K562 (cell line): ENCODE data around the gene PDE9A. TPM values are rescaled to one million over a fixed set of nuclear protein-coding genes. Genes with fewer than 3 reads are reported as not detected.

Experiments
- ATAC-seq: fragments of 200-7000 bp; cut with Tn5 transposase; 3 replicates; pipeline ENCODE4 v1.9.1; 2020; ENCODE audit warnings: moderate library complexity
- BruUV-seq: library from RNA; stranded (reverse); fragments of 400-500 nt; replicated peaks from 2 replicates; lab custom pipeline; 2021; lab: Mats Ljungman, UMichigan
- CTCF ChIA-PET: fragments of 300-600 bp; formaldehyde crosslinking; extraction: SDS; loops from one replicate; lab custom pipeline; 2021; ENCODE audit warnings: low intra/inter-chr PET ratio; lab: Yijun Ruan, JAX
- POLR2A ChIA-PET: fragments of 300-600, 350-650 bp; sonication (Branson Sonifier 250); formaldehyde crosslinking; extraction: SDS; loops from one replicate; lab custom pipeline; 2021; ENCODE audit warnings: antibody characterized with exemption, inconsistent platforms; lab: Yijun Ruan, JAX
- DNase-seq, 4 experiments: peaks; one replicate each; pipeline versions ENCODE4 v3.0.0 to v3.0.0-alpha.2; 2011 to 2018; ENCODE audit warnings: low spot score in 3 of 4, mixed read lengths in 3 of 4; ENCODE audit errors: extremely low read depth in 1 of 4
- FAIRE-seq: peaks from 2 replicates; lab custom pipeline; 2011; peaks lifted over from hg19 to GRCh38; lab: Jason Lieb, UNC
- H2AFZ ChIP-seq: 2 replicates; pipeline ENCODE4 v1.6.0; 2011; ENCODE audit warnings: low read depth, low read length, control low read depth, inconsistent platforms
- H3K27ac ChIP-seq: fragments of 200-600 bp; 3 replicates; pipeline ENCODE4 v1.8.0; 2011; ENCODE audit warnings: low read depth, mild to moderate bottlenecking, control low read depth, inconsistent platforms, low read length, moderate library complexity, mixed read lengths; ENCODE audit errors: extremely low read depth
- H3K27me3 ChIP-seq, 2 experiments: fragments of 300-600 bp in 1 of 2; 2 replicates in 1 of 2; 3 replicates in 1 of 2; pipeline versions ENCODE4 v1.6.0 to v1.8.0; 2011; ENCODE audit warnings: inconsistent platforms in 2 of 2, low read length in 2 of 2, mild to moderate bottlenecking in 1 of 2, mixed read lengths in 1 of 2, moderate library complexity in 1 of 2; ENCODE audit not compliant: control insufficient read depth in 2 of 2, insufficient read depth in 2 of 2
- H3K36me3 ChIP-seq: fragments of 300-600 bp; 3 replicates; pipeline ENCODE4 v1.8.0; 2011; ENCODE audit warnings: mild to moderate bottlenecking, low read length, inconsistent platforms; ENCODE audit not compliant: control insufficient read depth, insufficient read depth
- H3K4me1 ChIP-seq, 2 experiments: fragments of 200-600 bp in 1 of 2; replicated peaks in 1 of 2; 2 replicates in 1 of 2; 3 replicates in 1 of 2; pipeline versions ENCODE4 v1.5.1 to v1.8.0; 2011; ENCODE audit warnings: inconsistent platforms in 2 of 2, low read length in 2 of 2, mild to moderate bottlenecking in 1 of 2, mixed read lengths in 1 of 2, moderate library complexity in 1 of 2; ENCODE audit not compliant: control insufficient read depth in 2 of 2, insufficient read depth in 2 of 2
- H3K4me2 ChIP-seq: 2 replicates; pipeline ENCODE4 v1.6.1; 2011; ENCODE audit warnings: low read length, control low read depth, inconsistent platforms, mixed read lengths; ENCODE audit not compliant: insufficient read depth
- H3K4me3 ChIP-seq: fragments of 200-600 bp; sonication (generic), shearing (Covaris generic); 2 replicates; pipeline ENCODE4 v1.5.1; 2016; ENCODE audit warnings: control low read depth, inconsistent platforms
- H3K79me2 ChIP-seq: fragments of 200-600 bp; 3 replicates; pipeline ENCODE4 v1.8.0; 2011; ENCODE audit warnings: low read length, inconsistent platforms; ENCODE audit not compliant: control insufficient read depth, insufficient read depth
- H3K9ac ChIP-seq, 2 experiments: 2 replicates each; pipeline versions ENCODE4 v1.6.0 to v1.6.1; 2011; ENCODE audit warnings: low read depth in 2 of 2, low read length in 2 of 2, control low read depth in 1 of 2, inconsistent platforms in 1 of 2, mild to moderate bottlenecking in 1 of 2, mixed read lengths in 1 of 2; ENCODE audit not compliant: insufficient read depth in 1 of 2
- H3K9me1 ChIP-seq: one replicate; pipeline ENCODE4 v1.6.0; 2011; ENCODE audit warnings: inconsistent platforms, mild to moderate bottlenecking, low read length, moderate library complexity; ENCODE audit not compliant: control insufficient read depth, insufficient read depth
- H3K9me3 ChIP-seq: replicated peaks from 2 replicates; pipeline ENCODE4 v1.5.1; 2011; ENCODE audit warnings: low read depth, low read length, inconsistent platforms; ENCODE audit not compliant: control insufficient read depth, insufficient read depth
- H4K20me1 ChIP-seq: replicated peaks from 2 replicates; pipeline ENCODE4 v1.6.1; 2011; ENCODE audit warnings: low read length, inconsistent platforms, mixed read lengths; ENCODE audit not compliant: control insufficient read depth, insufficient read depth
- CCAR2 ChIP-seq: fragments of 200-400 bp; formaldehyde crosslinking; IDR thresholded peaks from 2 replicates; pipeline ENCODE4 v1.6.1; 2017; ENCODE audit warnings: mild to moderate bottlenecking, low read depth, low read length
- MYNN ChIP-seq, 2 experiments: sonication (generic); formaldehyde crosslinking in 1 of 2; IDR thresholded peaks; 2 replicates each; pipeline versions ENCODE4 v1.5.0 to v1.6.1; 2016 to 2020; ENCODE audit warnings: antibody characterized with exemption in 1 of 2, missing genetic modification reagents in 1 of 2
- NCOA2 ChIP-seq, 2 experiments: fragments of 450-650 bp; IDR thresholded peaks; 2 replicates each; pipeline ENCODE4 v1.6.1; 2018; ENCODE audit warnings: mild to moderate bottlenecking in 2 of 2, moderate library complexity in 1 of 2; ENCODE audit not compliant: partially characterized antibody in 2 of 2
- PRPF4 ChIP-seq: fragments of 200-400 bp; formaldehyde crosslinking; IDR thresholded peaks from one replicate; pipeline ENCODE4 v1.6.1; 2017; ENCODE audit warnings: low read length, low read depth, mild to moderate bottlenecking; ENCODE audit not compliant: insufficient read depth, poor library complexity, severe bottlenecking
- RBM17 ChIP-seq: fragments of 200-400 bp; formaldehyde crosslinking; IDR thresholded peaks from 2 replicates; pipeline ENCODE4 v1.6.1; 2017; ENCODE audit warnings: low read depth, mild to moderate bottlenecking, low read length, borderline replicate concordance
- SAP30 ChIP-seq: fragments of 200-600 bp; sonication (generic); IDR thresholded peaks from 2 replicates; pipeline ENCODE4 v1.6.1; 2012; ENCODE audit warnings: borderline replicate concordance, low read depth, mild to moderate bottlenecking, moderate library complexity, low read length, control low read depth, inconsistent platforms; ENCODE audit not compliant: insufficient read depth, poor library complexity, severe bottlenecking
- SIRT6 ChIP-seq: IDR thresholded peaks from one replicate; pipeline ENCODE4 v1.6.1; 2012; ENCODE audit warnings: low read depth, mild to moderate bottlenecking, control low read depth, inconsistent platforms, low read length, moderate library complexity
- SP2 ChIP-seq: IDR thresholded peaks from 2 replicates; pipeline ENCODE4 v1.6.1; 2011; ENCODE audit warnings: mild to moderate bottlenecking, low read depth, low read length, moderate library complexity; ENCODE audit not compliant: poor library complexity, severe bottlenecking; ENCODE audit errors: extremely low read depth
- SRF ChIP-seq, 2 experiments: fragments of 250-450, 450-650 bp in 1 of 2; sonication (Bioruptor Pico) in 1 of 2; sonication (generic) in 1 of 2; formaldehyde crosslinking; IDR thresholded peaks; 2 replicates each; pipeline versions ENCODE4 v1.5.0 to v1.5.1; 2020 to 2022; ENCODE audit warnings: mild to moderate bottlenecking in 1 of 2, missing genetic modification reagents in 1 of 2
- TAF7 ChIP-seq: fragments of 450-650 bp; IDR thresholded peaks from 2 replicates; pipeline ENCODE4 v1.6.1; 2016; ENCODE audit warnings: missing genetic modification characterization, missing compliant biosample characterization
- TSHZ1 ChIP-seq: fragments of 250-450 bp; sonication (Bioruptor Pico); IDR thresholded peaks from 2 replicates; pipeline ENCODE4 v1.4.0; 2020; ENCODE audit warnings: mild to moderate bottlenecking, moderate library complexity
- ZBTB34 ChIP-seq: fragments of 250-450 bp; sonication (Bioruptor Pico); IDR thresholded peaks from 2 replicates; pipeline ENCODE4 v1.8.0; 2021; ENCODE audit warnings: mild to moderate bottlenecking, moderate library complexity
- ZNF12 ChIP-seq: sonication (generic); formaldehyde crosslinking; IDR thresholded peaks from 2 replicates; pipeline ENCODE4 v1.4.0; 2020; ENCODE audit warnings: mild to moderate bottlenecking, missing genetic modification reagents
- ZNF212 ChIP-seq: fragments of 450-650 bp; formaldehyde crosslinking; IDR thresholded peaks from 2 replicates; pipeline ENCODE4 v1.4.0; 2020; ENCODE audit warnings: mild to moderate bottlenecking
- ZNF445 ChIP-seq: fragments of 250-450 bp; sonication (Bioruptor Pico); IDR thresholded peaks from 2 replicates; pipeline ENCODE4 v1.4.0; 2020; ENCODE audit warnings: low read depth, mild to moderate bottlenecking, moderate library complexity
- WGBS: fragments of 100-300 bp; shearing (Covaris generic); methylation state at CpG from one replicate; pipeline ENCODE4 v1.1.6; 2016; ENCODE audit warnings: low coverage, mixed read lengths; ENCODE audit not compliant: insufficient coverage; ENCODE audit errors: missing lambda C conversion rate; 5-methylcytosine and 5-hydroxymethylcytosine counted together
- in situ Hi-C: fragments of 300-500 bp; cut with MboI; formaldehyde crosslinking; loops from 4 replicates; pipeline ENCODE4 v1.15.0; 2018; ENCODE audit warnings: inconsistent platforms, mixed read lengths
- intact Hi-C: fragments of 100-400 bp; cut with micrococcal nuclease; formaldehyde crosslinking; loops from 2 replicates; pipeline ENCODE4 v1.14.2; 2022
- polyA plus RNA-seq, 8 experiments: library from polyadenylated mRNA; depleted of rRNA in 4 of 8; stranded (reverse) in 5 of 8; unstranded in 3 of 8; fragments of >200 nt; fragmentation: Nextera tagmentation in 2 of 8; fragmentation: Illumina TruSeq in 1 of 8; extraction: Ambion mirVana in 2 of 8; extraction: Trizol in 1 of 8; gene quantifications; 2 replicates each; pipeline versions ENCODE4 v1.2.1 to v1.2.3, GENCODE V29; 2011 to 2014; ENCODE audit warnings: inconsistent platforms in 1 of 8, missing spikeins in 1 of 8
- total RNA-seq, 7 experiments: library from RNA; depleted of rRNA in 6 of 7; stranded (reverse); fragments of >200 nt in 6 of 7; fragmentation: Illumina TruSeq in 2 of 7; extraction: Trizol in 2 of 7; gene quantifications; 2 replicates each; pipeline versions ENCODE4 v1.2.1 to v1.2.3, GENCODE V29; 2011 to 2021; ENCODE audit warnings: low replicate concordance in 1 of 7

The PDE9A gene
- total and polyA plus RNA-seq, 9 of the 15 experiments (the other 6 are each of a cell fraction or from before 2014, with no cell fraction given), result 0.07 to 0.27 TPM; not detected in 7

GRCh38 chr21:42617486-42617885 lies 35.9 kb upstream of the PDE9A start:
- POLR2A ChIA-PET, result interaction anchor here (0.6 to 1.4 kb wide), 3 partner anchors 35 to 196 kb away, joined by 3 to 5 read pairs (median 4); no protein-coding TSS in a partner anchor
- intact Hi-C loops, result no loop called here
- WGBS, result under 1% methylated on average over 21 of the region's 23 CpGs

More at GRCh38 chr21:42617486-42617885, 35.9 kb upstream of the PDE9A start:
- ATAC-seq (no peak; the same call in 2 of the 3 replicates), DNase-seq (no peak), FAIRE-seq (no peak)
- Histone ChIP-seq H3K36me3 (no peaks in the 10 kb centered on the region), H3K4me1 (peaks cover 3 to 18% of the 10 kb centered on the region in 2 experiments; a peak in 3 of 5 replicates), H3K9ac (no peak overlapping the region), H3K79me2 (no peaks in the 10 kb centered on the region), H3K9me1 (no peaks in the 10 kb centered on the region), H3K9me3 (no peaks in the 10 kb centered on the region), H2AFZ (no peak overlapping the region), H3K4me3 (no peak overlapping the region), H4K20me1 (peaks cover 5% of the 10 kb centered on the region; the same call in 1 of the 2 replicates), H3K27me3 (peaks cover 41 to 79% of the 10 kb centered on the region in 2 experiments), H3K27ac (no peak overlapping the region), H3K4me2 (no peak overlapping the region)
- no peak for TF ChIP-seq ZNF12
- TF ChIP-seq RBM17, result no peak
- TF ChIP-seq CCAR2, result no peak
- no peak for TF ChIP-seq TSHZ1 (CRISPR knock-in tag)
- no peak for TF ChIP-seq SRF (CRISPR knock-in tag; IDR thresholded peaks at IDR 0.05)
- no peak for TF ChIP-seq SAP30
- no peak for TF ChIP-seq PRPF4
- TF ChIP-seq SIRT6, result no peak
- TF ChIP-seq NCOA2 (IDR thresholded peaks at IDR 0.05; ENCODE audit: partially characterized antibody in 2 of 2), result no peak
- no peak for TF ChIP-seq ZNF212 (CRISPR knock-in tag)
- no peak for TF ChIP-seq SP2
- TF ChIP-seq MYNN (IDR thresholded peaks at IDR 0.05), result no peak
- no peak for TF ChIP-seq MYNN (CRISPR knock-in tag; IDR thresholded peaks at IDR 0.05)
- no peak for TF ChIP-seq TAF7
- TF ChIP-seq ZNF445 (CRISPR knock-in tag), result no peak
- no peak for TF ChIP-seq ZBTB34 (CRISPR knock-in tag)
- no TSS peak for BruUV-seq
- in situ Hi-C loops, result no loop called here
- CTCF ChIA-PET, result no interaction called here
